K562 (cell line): ENCODE results near the gene DCST1. TPM values are rescaled to one million over a fixed set of nuclear protein-coding genes. Genes with fewer than 3 reads are reported as not detected.
A peak's percentile ranks its signal among the peaks of the same experiment; 100 is the strongest.

Experiments
- ATF3 ChIP-seq, 2 experiments: fragments of 450-650 bp in 1 of 2; sonication (generic) in 1 of 2; formaldehyde crosslinking in 1 of 2; IDR thresholded peaks in 1 of 2; conservative IDR thresholded peaks in 1 of 2; 2 replicates each; pipeline versions ENCODE4 v1.6.1 to v1.8.1; 2016 to 2023; ENCODE audit warnings: mild to moderate bottlenecking in 2 of 2, moderate library complexity in 2 of 2, inconsistent platforms in 1 of 2, missing genetic modification reagents in 1 of 2
- BRD9 ChIP-seq: fragments of 450-650 bp; IDR thresholded peaks from 2 replicates; pipeline ENCODE4 v1.6.1; 2018; ENCODE audit warnings: low read depth; ENCODE audit not compliant: partially characterized antibody
- HMG20A ChIP-seq: fragments of 450-650 bp; formaldehyde crosslinking; conservative IDR thresholded peaks from 2 replicates; pipeline ENCODE4 v1.4.0; 2020; ENCODE audit warnings: mild to moderate bottlenecking, mixed read lengths
- JUN ChIP-seq, 2 experiments: sonication (generic) in 1 of 2; formaldehyde crosslinking in 1 of 2; IDR thresholded peaks; 2 replicates each; pipeline versions ENCODE4 v1.6.1 to v1.8.0; 2012 to 2022; ENCODE audit warnings: borderline replicate concordance in 2 of 2, mild to moderate bottlenecking in 2 of 2, improper control_type of control experiment in 1 of 2, low read depth in 1 of 2, low read length in 1 of 2, missing genetic modification reagents in 1 of 2
- NCOA2 ChIP-seq, 2 experiments: fragments of 450-650 bp; IDR thresholded peaks; 2 replicates each; pipeline ENCODE4 v1.6.1; 2018; ENCODE audit warnings: mild to moderate bottlenecking in 2 of 2, moderate library complexity in 1 of 2; ENCODE audit not compliant: partially characterized antibody in 2 of 2
- RFX1 ChIP-seq: fragments of 450-650 bp; IDR thresholded peaks from 2 replicates; pipeline ENCODE4 v1.6.1; 2016; ENCODE audit warnings: mild to moderate bottlenecking, moderate library complexity
- SREBF2 ChIP-seq: sonication (generic); formaldehyde crosslinking; IDR thresholded peaks from 2 replicates; pipeline ENCODE4 v1.4.0; 2020; ENCODE audit warnings: mild to moderate bottlenecking, missing genetic modification reagents
- STAT5A ChIP-seq: IDR thresholded peaks from 2 replicates; pipeline ENCODE4 v1.6.1; 2012; ENCODE audit warnings: low read length, inconsistent platforms, borderline replicate concordance
- ZC3H4 ChIP-seq: sonication (generic); formaldehyde crosslinking; IDR thresholded peaks from 2 replicates; pipeline ENCODE4 v1.9.0; 2021; ENCODE audit warnings: missing genetic modification reagents, borderline replicate concordance
- ZNF121 ChIP-seq: sonication (generic); formaldehyde crosslinking; conservative IDR thresholded peaks from 2 replicates; pipeline ENCODE4 v1.8.0; 2022; ENCODE audit warnings: missing genetic modification reagents
- ZNF133 ChIP-seq: fragments of 250-450 bp; sonication (Bioruptor Pico); IDR thresholded peaks from 2 replicates; pipeline ENCODE4 v1.4.0; 2020; ENCODE audit warnings: mild to moderate bottlenecking
- ZNF316 ChIP-seq: fragments of 450-650 bp; IDR thresholded peaks from 2 replicates; pipeline ENCODE4 v1.6.1; 2016
- ZNF512 ChIP-seq: IDR thresholded peaks from 2 replicates; pipeline ENCODE4 v1.6.1; 2016; ENCODE audit warnings: missing genetic modification characterization, missing compliant biosample characterization
- polyA plus RNA-seq, 8 experiments: library from polyadenylated mRNA; depleted of rRNA in 4 of 8; stranded (reverse) in 5 of 8; unstranded in 3 of 8; fragments of >200 nt; fragmentation: Nextera tagmentation in 2 of 8; fragmentation: Illumina TruSeq in 1 of 8; extraction: Ambion mirVana in 2 of 8; extraction: Trizol in 1 of 8; gene quantifications; 2 replicates each; pipeline versions ENCODE4 v1.2.1 to v1.2.3, GENCODE V29; 2011 to 2014; ENCODE audit warnings: inconsistent platforms in 1 of 8, missing spikeins in 1 of 8
- total RNA-seq, 7 experiments: library from RNA; depleted of rRNA in 6 of 7; stranded (reverse); fragments of >200 nt in 6 of 7; fragmentation: Illumina TruSeq in 2 of 7; extraction: Trizol in 2 of 7; gene quantifications; 2 replicates each; pipeline versions ENCODE4 v1.2.1 to v1.2.3, GENCODE V29; 2011 to 2021; ENCODE audit warnings: low replicate concordance in 1 of 7
- TF ChIP-seq, protein P1 (sequence below): fragments of 150-350 bp; IDR thresholded peaks from 2 replicates; pipeline ENCODE4 v1.6.1; 2014; ENCODE audit warnings: low read depth, mild to moderate bottlenecking, low read length, borderline replicate concordance
- TF ChIP-seq, protein P2 (sequence below), 2 experiments: IDR thresholded peaks; 2 replicates each; pipeline ENCODE4 v1.6.1; 2012; ENCODE audit warnings: improper control_type of control experiment in 2 of 2, low read depth in 2 of 2, low read length in 2 of 2, borderline replicate concordance in 1 of 2

The DCST1 gene
- total and polyA plus RNA-seq, 9 of the 15 experiments (the other 6 are each of a cell fraction or from before 2014, with no cell fraction given): not detected

GRCh38 chr1:155071701-155072100 lies 38.1 kb downstream of the DCST1 start (continued):
- TF ChIP-seq ZNF512 (tag) (peak; percentile 58), ZNF121 (CRISPR knock-in tag) (no peak), NCOA2 (IDR thresholded peaks at IDR 0.05; ENCODE audit: partially characterized antibody in 2 of 2) (no peak), JUN (IDR thresholded peaks at IDR 0.05; ENCODE audit: borderline replicate concordance, low read depth, low read length) (0 out of 2 replicates have a peak, but pooled peaks have one; percentile 10), JUN (CRISPR knock-in tag; IDR thresholded peaks at IDR 0.05; ENCODE audit: borderline replicate concordance) (no peak), BRD9 (no peak), STAT5A (no peak), HMG20A (no peak), SREBF2 (CRISPR knock-in tag) (0 out of 2 replicates have a peak, but pooled peaks have one; percentile 8), ZC3H4 (CRISPR knock-in tag) (no peak), RFX1 (peak; percentile 69), ATF3 (IDR thresholded peaks at IDR 0.05) (peak; percentile 56), ATF3 (CRISPR knock-in tag; conservative IDR thresholded peaks at IDR 0.05) (no peak), ZNF133 (CRISPR knock-in tag) (no peak), ZNF316 (peak; percentile 54)
- TF ChIP-seq, protein P1, sequence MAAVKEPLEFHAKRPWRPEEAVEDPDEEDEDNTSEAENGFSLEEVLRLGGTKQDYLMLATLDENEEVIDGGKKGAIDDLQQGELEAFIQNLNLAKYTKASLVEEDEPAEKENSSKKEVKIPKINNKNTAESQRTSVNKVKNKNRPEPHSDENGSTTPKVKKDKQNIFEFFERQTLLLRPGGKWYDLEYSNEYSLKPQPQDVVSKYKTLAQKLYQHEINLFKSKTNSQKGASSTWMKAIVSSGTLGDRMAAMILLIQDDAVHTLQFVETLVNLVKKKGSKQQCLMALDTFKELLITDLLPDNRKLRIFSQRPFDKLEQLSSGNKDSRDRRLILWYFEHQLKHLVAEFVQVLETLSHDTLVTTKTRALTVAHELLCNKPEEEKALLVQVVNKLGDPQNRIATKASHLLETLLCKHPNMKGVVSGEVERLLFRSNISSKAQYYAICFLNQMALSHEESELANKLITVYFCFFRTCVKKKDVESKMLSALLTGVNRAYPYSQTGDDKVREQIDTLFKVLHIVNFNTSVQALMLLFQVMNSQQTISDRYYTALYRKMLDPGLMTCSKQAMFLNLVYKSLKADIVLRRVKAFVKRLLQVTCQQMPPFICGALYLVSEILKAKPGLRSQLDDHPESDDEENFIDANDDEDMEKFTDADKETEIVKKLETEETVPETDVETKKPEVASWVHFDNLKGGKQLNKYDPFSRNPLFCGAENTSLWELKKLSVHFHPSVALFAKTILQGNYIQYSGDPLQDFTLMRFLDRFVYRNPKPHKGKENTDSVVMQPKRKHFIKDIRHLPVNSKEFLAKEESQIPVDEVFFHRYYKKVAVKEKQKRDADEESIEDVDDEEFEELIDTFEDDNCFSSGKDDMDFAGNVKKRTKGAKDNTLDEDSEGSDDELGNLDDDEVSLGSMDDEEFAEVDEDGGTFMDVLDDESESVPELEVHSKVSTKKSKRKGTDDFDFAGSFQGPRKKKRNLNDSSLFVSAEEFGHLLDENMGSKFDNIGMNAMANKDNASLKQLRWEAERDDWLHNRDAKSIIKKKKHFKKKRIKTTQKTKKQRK: no peak
- TF ChIP-seq, protein P2, sequence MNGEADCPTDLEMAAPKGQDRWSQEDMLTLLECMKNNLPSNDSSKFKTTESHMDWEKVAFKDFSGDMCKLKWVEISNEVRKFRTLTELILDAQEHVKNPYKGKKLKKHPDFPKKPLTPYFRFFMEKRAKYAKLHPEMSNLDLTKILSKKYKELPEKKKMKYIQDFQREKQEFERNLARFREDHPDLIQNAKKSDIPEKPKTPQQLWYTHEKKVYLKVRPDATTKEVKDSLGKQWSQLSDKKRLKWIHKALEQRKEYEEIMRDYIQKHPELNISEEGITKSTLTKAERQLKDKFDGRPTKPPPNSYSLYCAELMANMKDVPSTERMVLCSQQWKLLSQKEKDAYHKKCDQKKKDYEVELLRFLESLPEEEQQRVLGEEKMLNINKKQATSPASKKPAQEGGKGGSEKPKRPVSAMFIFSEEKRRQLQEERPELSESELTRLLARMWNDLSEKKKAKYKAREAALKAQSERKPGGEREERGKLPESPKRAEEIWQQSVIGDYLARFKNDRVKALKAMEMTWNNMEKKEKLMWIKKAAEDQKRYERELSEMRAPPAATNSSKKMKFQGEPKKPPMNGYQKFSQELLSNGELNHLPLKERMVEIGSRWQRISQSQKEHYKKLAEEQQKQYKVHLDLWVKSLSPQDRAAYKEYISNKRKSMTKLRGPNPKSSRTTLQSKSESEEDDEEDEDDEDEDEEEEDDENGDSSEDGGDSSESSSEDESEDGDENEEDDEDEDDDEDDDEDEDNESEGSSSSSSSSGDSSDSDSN (IDR thresholded peaks at IDR 0.05; ENCODE audit: borderline replicate concordance in 1 of 2, low read depth in 2 of 2, low read length in 2 of 2): no peak
